NCI-H1694 (cell line): ENCODE results near the gene STAC3.
"Not testable (repeated sequence)": the region's sequence is repeated elsewhere in the genome, so short reads cannot be mapped to it uniquely, and the experiment has no call there.

Experiments used
- DNase-seq: peaks from one replicate; lab custom pipeline; 2025; lab: John Stamatoyannopoulos, UW

Gene STAC3

DNA sequence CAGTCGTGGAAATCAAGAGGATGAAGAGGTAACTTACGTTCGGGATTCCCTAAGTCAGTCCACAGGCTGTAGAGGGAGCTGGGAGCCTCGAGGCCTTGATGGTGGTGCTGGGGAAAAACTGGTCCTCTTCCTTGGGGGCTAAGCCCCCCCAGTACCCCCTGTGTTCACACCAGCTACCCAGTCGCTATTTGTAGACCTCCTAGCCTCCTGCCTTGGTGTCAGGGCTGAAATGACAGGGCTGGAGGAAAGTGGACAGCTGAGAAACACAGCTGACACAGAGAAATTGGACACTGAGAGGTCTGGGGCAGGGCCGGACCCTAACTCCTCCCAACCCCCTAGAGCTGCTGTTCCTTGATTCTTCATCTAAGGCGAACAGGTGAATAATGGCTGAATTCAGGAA is at the start of gene STAC3:
TSS of gene STAC3 (minus strand) at position 232 of the 400 bp plus-strand sequence. CDS start 1,551 bp downstream, outside the sequence.
- DNase-seq = no peak

DNA sequence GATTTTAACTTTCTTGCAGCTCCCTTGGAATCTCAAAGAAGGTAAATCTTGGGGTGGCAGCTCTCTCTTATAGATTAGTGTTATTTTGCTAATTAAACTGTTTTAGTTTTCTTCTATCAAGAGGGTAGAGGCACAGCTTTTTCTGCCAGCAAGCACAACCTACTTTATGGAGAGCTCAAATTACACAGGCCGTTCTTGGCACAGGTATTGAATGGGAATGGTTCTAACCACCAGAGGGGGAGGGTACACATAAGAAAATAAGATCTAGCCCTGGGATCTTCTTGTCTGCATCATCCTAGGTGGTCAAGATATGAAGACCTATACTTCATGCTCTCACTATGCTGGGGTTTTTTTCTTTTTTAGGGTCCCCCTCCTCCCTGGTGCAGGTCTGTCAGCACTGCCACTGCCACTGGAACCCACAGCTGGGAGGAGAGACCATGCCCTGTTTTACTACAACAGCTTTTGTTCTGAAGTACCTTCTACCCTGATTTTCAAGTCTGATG is 48.6 kb upstream of the STAC3 start:
- DNase-seq = no peak

- no peak for DNase-seq
Measured at GRCh38 chr12:57296291-57296690, 45.3 kb upstream of the STAC3 start.

GRCh38 chr12:57282073-57282472 is 31.1 kb upstream of the STAC3 start:
- DNase-seq = not testable (repeated sequence)

DNA sequence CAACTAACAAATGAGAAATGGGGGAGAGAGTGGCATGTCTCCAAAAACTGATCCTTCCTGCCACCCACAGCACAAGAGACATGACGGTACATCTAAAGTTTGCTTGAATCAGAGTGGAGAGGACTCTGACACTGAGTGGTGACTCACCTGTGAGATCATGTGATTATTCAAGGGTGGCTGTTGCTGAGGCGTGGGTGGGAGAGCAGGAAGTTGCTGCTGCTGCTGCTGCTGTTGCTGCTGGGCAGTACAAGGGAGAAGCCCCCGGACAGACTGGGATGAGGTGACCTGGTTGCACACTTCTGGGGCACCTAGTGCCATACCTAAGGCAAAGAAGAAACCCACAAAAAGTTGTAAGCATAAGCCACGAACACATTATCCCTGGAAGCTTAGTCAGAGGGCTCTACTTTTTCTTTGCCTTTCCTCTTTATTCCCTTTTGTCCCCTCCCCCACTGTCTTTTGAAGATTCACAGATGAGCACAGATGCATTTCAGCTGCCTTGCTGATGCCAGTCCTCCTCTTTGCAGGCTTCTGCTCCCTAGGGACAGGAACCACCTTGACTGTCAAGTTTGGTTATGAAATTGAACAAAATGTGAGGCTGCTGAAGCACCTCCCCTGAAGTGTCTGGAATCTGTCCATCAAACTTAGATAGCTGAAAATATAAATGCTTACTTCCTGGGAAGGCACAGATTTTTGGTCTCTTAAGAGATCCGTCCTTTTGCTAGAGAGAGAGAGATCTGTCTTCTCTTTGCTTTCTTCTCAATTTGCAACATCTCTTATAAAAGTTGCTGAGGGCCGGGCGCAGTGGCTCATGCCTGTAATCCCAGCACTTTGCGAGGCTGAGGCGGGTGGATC is 29.4 kb upstream of the STAC3 start:
- no peak for DNase-seq

DNA sequence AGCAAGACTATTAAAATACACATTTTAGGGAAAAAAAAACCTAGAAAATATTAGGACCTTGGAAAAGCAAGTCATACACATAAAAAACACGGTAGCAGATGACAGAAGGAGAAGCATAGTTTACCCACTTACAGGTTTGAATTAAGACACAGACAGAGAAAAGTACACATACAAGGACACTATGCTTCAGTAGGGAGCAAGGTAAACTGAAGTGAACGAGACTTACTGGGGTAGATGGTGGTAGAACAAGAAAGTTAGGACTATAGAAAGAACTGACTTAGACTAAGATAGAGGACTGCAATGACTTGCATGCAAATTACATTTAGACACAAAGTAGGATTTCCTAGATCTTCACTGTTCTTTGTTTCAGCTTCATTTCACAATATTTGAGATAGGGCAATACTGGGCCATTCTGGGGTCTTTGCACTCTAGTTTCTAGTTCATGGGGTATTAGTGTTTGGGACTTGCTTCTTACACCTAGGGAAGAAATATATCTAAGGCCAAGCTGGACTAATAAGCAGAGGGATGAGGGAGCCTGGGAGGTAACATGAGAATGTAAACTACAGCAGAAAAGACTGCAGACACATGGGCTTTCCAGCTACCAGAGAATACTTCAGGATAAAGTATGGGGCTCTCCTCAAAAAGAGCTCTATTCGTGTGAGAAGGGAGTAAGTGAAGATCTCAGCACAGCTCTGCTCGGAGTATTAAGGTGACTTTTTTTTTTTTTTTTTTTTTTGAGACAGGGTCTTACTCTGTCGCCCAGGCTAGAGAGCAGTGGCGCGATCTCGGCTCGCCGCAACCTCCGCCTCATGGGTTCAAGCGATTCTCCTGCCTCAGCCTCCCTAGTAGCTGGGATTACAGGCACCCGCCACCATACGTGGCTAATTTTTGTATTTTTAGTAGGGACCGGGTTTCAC is 27.7 kb upstream of the STAC3 start:
- no peak for DNase-seq

DNA sequence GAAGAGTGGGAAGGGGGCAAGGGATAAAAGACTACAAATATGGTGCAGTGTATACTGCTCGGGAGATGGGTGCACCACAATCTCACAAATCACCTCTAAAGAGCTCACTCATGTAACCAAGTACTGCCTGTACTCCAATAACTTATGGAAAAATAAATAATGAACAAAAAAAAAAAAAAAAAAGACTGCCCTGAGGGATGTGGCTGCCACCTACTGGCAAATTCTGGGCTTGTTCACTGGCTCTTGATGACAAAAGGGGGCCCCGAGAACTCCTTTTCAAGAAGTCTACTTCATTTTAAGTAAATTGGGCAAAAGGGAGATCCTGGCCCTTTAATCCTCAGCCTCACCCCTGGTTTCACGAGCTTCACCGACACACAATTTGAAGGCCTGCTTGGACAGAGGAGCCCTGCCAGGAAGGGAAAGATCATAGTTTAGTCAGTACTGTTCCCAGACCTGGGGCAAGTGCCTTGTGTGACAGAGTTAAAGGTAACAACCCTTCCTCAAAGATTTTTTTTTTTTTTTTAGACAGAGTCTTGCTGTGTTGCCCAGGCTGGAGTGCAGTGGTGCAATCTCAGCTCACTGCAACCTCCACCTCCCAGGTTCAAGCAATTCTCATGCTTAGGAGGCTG is 26.1 kb upstream of the STAC3 start:
- no peak for DNase-seq

DNA sequence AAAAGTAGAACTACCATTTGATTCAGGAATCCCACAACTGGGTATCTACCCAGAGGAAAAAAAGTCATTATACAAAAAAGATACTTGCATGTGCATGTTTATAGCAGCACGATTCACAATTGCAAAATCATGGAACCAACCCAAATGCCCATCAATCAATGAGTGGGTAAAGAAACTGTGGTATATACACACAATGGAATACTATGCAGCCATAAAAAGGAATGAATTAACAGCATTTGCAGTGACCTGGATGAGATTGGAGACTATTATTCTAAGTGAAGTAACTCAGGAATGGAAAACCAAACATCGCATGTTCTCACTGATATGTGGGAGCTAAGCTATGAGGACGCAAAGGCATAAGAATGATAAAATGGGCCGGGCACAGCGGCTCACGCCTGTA is 25.2 kb upstream of the STAC3 start:
- DNase-seq = not testable (repeated sequence)

DNA sequence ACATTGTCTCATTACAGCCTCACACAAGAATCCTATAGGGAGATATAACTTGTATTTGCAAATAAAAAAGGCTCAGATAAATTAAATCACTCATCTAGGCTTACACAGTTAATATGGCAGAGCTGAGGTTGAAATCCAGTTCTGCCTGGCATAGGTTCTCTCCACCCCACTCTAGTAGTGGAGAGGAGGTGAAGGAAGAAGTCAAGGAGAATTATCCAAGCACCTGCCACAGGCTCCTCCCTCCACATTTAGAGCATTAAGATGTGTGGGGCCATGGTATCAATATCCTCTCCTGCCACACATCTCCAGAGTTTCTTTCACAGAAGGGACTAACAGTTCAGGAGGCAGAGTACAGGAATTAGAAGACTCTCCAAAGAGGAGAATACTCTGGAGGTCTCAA is 22.5 kb upstream of the STAC3 start:
- DNase-seq = no peak

GRCh38 chr12:57272337-57273151 is 21.6 kb upstream of the STAC3 start:
- no peak for DNase-seq

GRCh38 chr12:57270966-57271470 is 20.0 kb upstream of the STAC3 start:
- no peak for DNase-seq

DNA sequence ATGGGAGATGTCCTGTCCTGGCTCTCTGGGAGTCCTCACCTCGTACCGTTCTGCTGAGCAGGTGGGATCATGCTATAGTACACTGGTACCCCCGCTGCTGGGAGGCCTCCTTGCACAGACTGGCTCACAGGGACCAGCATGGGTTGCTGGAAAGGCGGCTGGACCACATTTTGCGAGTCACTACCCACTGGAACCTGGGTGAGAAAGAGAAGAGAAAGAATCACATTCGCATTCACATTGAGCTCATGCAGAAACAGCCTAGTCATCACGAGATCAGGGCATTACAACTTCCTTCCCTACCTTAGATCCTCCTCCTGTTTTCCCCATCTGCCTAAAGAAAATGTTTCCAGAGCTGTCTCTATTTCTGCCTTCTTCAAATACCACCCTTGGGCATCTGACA is 17.3 kb upstream of the STAC3 start:
- DNase-seq = no peak

DNA sequence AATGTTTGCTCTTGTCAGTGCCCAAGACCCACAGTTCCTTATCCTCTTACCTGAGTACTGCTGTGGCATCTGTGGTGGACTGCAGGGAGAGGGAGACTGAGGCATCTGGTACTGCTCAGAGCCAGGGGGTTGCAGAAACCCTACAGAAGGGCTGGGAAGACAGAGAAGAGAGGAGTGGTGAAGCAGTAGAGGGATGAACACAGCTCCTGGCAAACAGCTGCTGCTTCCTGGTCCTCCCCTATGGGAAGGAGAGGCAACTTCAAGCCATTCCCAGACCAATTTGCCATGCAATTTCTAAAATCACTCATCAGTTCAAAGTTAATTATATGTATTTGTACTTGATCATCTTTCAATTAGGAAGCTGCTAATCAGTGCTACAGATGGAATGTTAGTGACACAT is 15.7 kb upstream of the STAC3 start:
- DNase-seq = no peak

DNA sequence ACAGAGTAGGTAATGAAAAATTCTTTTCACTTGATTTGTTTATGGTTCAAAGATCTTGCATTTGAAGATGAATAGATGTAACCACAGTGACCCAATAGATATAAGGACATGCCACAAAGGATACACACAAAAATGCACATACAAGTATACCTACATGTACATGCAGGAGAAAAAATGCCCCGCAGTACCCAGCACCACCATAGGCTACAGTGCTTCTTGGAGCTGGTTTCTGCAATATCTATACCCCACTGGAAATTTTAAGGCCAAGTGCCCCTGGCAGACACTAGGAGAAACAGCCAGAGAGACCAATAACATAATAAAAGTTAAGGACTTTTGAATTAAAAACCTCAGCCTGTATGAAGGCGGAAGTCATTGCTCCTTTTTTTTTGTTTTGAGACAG is 12.1 kb upstream of the STAC3 start:
- no peak for DNase-seq

DNA sequence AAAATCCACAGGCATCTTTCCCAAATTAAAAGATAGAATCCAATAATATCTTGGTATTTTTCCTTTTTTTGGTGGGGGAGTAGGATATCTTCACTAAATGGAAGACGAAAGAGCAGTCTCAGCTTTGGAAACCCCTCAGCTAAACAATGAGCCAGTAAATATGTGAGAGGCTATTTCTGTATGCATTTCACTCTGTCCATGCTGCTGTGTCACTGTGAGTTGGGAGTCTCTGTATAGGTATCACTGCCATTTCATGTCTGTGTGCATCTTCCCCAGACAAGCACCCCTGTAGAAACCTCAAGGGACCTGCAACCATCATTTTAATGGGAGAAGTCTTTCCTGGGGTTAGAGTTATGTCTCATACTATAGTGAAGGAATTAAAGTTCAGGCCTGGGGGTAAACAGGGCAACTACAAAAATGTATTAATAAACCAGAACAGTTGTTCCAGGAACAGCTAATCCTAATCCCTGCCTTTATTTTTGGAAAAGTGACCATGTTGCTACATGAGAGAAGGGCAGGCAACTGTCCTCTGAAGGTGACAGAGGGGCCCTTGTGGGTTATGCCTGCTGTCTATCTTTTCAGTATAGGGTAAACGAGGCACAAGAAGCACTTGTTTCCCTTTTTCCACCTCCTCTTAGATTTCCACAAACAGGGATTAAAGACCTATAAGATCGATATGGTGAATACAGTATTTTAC is 11.3 kb upstream of the STAC3 start:
- DNase-seq = no peak

DNA sequence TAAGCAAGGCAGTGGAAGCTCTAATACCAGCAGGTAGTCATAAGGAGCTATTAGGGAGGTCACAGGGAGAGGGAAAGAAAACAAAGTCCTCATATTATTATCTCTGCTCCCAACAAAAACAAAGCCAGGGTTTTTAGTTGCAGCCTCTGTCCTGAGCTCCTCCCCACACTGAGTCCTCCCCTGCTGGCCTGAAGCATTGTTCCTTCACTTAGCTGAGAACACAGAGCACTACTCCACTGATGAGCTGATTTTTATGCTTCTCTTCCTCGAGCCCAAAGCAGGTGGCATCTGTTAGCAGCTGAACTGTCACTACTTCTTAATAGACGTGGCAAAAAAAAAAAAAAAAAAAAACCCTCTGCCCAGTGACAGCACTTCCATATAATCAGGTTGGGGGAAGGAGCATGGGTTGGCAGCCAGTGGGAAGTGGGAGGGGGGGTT is 10.5 kb upstream of the STAC3 start:
- DNase-seq = peak; percentile 27

DNA sequence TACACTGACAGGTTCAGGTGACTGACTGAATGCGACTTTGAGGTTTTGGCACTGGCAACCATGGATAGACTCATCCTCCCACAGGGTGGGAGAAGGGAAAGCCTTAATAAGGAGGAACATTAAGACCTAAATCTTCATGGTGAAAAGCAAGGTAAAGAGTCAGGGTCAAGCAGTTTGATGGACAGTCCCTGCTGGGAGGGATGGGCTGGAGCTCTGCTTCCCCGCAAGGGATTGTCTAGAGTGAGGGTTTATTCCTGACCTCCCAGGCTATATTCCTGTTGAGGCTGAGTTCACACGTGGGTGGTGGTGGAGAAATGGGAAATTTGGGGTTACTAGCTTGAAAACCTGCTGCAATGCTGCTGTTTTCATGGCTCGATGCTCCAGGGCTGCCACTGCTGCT is 9.4 kb upstream of the STAC3 start:
- no peak for DNase-seq

DNA sequence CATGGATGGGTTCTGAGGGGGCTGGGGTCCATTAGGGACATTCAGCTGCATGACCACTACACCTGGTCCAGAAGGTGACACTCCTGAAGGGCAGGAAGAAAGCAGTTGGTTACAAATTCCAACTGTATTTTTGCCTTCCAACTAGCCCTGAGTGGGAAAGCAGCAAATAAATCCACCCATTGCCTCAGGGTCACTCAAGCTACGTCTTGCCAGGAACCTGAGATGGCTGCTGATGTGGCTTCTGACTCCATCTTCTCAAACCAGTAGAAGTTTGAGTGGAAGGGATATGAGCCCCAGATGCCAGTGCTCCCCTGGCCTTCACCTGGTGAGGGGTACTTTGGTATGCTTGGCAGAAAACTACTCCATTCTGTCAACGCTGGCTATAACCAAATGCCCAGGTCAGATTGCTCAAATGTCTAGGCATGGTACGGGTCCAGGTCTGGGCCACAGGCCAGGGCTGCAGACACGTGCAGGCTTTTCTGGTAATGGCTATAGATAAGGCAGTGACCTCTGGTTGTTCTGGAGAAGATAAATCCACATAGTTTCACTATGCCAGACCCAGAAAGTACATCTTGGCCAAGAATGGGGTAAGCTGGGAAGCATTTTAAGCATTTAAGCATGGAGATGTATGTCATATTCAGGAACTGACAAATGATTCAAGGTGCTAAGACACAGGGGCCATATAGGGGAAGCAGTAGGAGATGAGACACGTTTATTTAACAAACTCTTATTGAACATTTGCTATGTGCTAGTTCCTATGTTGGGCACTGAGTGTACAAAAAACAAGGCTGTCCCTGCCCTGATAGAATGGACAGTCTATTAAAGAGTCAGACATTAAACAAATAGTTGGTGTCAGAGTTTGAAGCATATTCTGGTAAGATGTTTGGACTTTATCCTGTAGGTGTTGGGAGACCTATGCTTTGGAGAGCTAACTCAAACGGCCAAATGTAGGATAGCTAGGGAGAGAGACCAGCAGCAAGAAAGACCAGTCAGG is 8.3 kb upstream of the STAC3 start:
- DNase-seq = no peak

- DNase-seq = no peak
Measured at GRCh38 chr12:57255916-57256315, 4.9 kb upstream of the STAC3 start.
